ENCODE results near the gene SPOCD1. TPM values are rescaled to one million over a fixed set of nuclear protein-coding genes. Genes with fewer than 3 reads are reported as not detected.

SPOCD1 gene
- total RNA-seq, 1 experiment from 2014 or later: 0.54 TPM

DNA sequence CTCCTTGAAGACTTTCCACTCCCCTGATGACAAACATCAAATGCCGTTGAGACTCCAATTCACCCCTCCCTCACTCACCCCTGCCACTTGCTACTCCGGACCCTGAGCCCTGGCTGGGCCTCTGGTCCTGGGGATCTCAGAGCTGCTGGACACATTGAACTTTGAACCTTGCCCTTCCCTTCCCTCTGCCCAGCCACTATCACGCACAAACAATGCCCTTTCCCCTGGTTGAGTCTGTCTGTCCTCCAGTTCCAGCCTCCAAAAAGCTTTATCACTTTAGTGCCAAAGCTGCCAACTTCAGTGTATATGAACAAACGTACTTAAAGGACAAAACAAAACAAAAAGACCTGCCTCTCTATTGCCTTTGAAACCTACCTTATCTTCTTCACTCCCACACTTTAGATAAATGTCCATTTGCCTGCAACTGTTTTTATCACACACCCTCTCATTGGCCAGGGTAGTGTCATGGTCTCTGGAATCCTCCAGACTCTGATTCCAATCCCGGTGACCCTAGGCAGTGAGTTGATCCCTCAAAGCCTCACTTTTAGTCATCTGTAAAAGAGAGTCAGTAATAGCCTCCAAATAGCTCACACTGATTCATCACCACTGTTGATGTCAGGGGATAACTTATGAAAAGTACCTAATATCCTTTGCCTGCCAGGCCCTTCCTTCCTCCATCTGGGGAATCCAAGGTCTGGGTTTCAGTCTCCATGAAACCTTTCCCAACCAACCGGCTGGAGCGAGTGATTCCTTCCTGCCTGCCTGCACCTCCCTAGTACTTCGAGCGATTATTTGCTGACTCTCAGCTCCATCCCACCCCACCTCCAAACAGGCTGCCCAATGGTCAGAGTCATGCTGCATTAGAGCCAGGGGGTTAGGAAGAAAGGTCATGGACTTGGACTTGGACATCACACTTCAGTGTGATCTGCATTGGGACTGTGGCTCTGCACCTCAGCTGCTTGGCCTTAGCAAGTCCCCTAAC, 15.9 kb upstream of the SPOCD1 start:
- intact Hi-C loops (cut with micrococcal nuclease; ENCODE audit: unreplicated experiment): no loop called here
- ATAC-seq: no peak
- H3K27me3 ChIP-seq (ENCODE audit: control insufficient read depth, insufficient read depth, low read length): no peaks in the 10 kb centered on the region
- no peak for DNase-seq (ENCODE audit: low read depth, low spot score)
- ChIA-PET POLR2A (no interaction called here), CTCF (no interaction called here)
- H3K27ac ChIP-seq (ENCODE audit: low read length): no peak overlapping the region
- no peaks in the 10 kb centered on the region for H3K4me1 ChIP-seq (ENCODE audit: control insufficient read depth, insufficient read depth, low read length)
- H3K4me3 ChIP-seq (ENCODE audit: low read depth in 2 of 2, low read length in 2 of 2): no peak overlapping the region
- TF ChIP-seq TCF7L2 (IDR thresholded peaks at IDR 0.05; ENCODE audit: low read depth, low read length): no peak
- TF ChIP-seq, protein P1, sequence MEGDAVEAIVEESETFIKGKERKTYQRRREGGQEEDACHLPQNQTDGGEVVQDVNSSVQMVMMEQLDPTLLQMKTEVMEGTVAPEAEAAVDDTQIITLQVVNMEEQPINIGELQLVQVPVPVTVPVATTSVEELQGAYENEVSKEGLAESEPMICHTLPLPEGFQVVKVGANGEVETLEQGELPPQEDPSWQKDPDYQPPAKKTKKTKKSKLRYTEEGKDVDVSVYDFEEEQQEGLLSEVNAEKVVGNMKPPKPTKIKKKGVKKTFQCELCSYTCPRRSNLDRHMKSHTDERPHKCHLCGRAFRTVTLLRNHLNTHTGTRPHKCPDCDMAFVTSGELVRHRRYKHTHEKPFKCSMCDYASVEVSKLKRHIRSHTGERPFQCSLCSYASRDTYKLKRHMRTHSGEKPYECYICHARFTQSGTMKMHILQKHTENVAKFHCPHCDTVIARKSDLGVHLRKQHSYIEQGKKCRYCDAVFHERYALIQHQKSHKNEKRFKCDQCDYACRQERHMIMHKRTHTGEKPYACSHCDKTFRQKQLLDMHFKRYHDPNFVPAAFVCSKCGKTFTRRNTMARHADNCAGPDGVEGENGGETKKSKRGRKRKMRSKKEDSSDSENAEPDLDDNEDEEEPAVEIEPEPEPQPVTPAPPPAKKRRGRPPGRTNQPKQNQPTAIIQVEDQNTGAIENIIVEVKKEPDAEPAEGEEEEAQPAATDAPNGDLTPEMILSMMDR (IDR thresholded peaks at IDR 0.05): no peak
- no peak for TF ChIP-seq POLR2AphosphoS5 (IDR thresholded peaks at IDR 0.05; ENCODE audit: low read depth, low read length)
- no peak for TF ChIP-seq SIN3A (IDR thresholded peaks at IDR 0.05; ENCODE audit: borderline replicate concordance, insufficient read depth, low read depth, low read length)
- TF ChIP-seq, protein P2, sequence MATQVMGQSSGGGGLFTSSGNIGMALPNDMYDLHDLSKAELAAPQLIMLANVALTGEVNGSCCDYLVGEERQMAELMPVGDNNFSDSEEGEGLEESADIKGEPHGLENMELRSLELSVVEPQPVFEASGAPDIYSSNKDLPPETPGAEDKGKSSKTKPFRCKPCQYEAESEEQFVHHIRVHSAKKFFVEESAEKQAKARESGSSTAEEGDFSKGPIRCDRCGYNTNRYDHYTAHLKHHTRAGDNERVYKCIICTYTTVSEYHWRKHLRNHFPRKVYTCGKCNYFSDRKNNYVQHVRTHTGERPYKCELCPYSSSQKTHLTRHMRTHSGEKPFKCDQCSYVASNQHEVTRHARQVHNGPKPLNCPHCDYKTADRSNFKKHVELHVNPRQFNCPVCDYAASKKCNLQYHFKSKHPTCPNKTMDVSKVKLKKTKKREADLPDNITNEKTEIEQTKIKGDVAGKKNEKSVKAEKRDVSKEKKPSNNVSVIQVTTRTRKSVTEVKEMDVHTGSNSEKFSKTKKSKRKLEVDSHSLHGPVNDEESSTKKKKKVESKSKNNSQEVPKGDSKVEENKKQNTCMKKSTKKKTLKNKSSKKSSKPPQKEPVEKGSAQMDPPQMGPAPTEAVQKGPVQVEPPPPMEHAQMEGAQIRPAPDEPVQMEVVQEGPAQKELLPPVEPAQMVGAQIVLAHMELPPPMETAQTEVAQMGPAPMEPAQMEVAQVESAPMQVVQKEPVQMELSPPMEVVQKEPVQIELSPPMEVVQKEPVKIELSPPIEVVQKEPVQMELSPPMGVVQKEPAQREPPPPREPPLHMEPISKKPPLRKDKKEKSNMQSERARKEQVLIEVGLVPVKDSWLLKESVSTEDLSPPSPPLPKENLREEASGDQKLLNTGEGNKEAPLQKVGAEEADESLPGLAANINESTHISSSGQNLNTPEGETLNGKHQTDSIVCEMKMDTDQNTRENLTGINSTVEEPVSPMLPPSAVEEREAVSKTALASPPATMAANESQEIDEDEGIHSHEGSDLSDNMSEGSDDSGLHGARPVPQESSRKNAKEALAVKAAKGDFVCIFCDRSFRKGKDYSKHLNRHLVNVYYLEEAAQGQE (IDR thresholded peaks at IDR 0.05; ENCODE audit: insufficient read depth in 1 of 2, low read depth in 2 of 2, low read length in 1 of 2): no peak
- BruUV-seq (replicated peaks): no TSS peak
- no peaks in the 10 kb centered on the region for H3K36me3 ChIP-seq (ENCODE audit: control insufficient read depth, insufficient read depth, low read length)
- no peaks in the 10 kb centered on the region for H3K9me3 ChIP-seq (ENCODE audit: control insufficient read depth, insufficient read depth, low read depth, low read length)
- in situ Hi-C loops (cut with HindIII; ENCODE audit: low pct_unique_long_range_greater_than_20kb, low sequenced_read_pairs): no loop called here

DNA sequence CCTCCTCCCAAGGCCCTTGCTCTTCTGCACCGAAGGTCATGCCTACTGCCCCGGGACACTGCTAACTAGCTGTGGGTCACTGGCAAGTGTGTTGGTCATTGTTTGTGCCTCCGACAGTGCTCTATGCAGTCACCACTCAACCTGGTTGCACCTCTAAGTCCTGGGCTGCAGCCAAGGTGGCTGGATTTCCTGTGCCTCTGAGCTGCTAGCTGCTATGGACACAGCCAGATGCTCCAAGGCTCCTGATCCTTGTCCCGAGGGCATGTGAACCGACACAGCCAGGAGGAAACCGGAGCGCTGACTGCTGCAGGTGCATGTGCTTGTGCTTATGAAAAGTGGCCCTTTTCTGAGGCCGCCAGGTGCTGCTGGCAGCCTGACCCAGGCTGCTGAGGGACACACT, 14.7 kb upstream of the SPOCD1 start:
- H3K9me3 ChIP-seq (ENCODE audit: control insufficient read depth, insufficient read depth, low read depth, low read length): no peaks in the 10 kb centered on the region
- no peak overlapping the region for H3K4me3 ChIP-seq (ENCODE audit: low read depth in 2 of 2, low read length in 2 of 2)
- H3K36me3 ChIP-seq (ENCODE audit: control insufficient read depth, insufficient read depth, low read length): no peaks in the 10 kb centered on the region
- intact Hi-C loops (cut with micrococcal nuclease; ENCODE audit: unreplicated experiment): no loop called here
- H3K27me3 ChIP-seq (ENCODE audit: control insufficient read depth, insufficient read depth, low read length): no peaks in the 10 kb centered on the region
- BruUV-seq (replicated peaks): no TSS peak
- TF ChIP-seq, protein P1 (IDR thresholded peaks at IDR 0.05): no peak
- TF ChIP-seq SIN3A (IDR thresholded peaks at IDR 0.05; ENCODE audit: borderline replicate concordance, insufficient read depth, low read depth, low read length): no peak
- TF ChIP-seq POLR2AphosphoS5 (IDR thresholded peaks at IDR 0.05; ENCODE audit: low read depth, low read length): no peak
- TF ChIP-seq, protein P2 (IDR thresholded peaks at IDR 0.05; ENCODE audit: insufficient read depth in 1 of 2, low read depth in 2 of 2, low read length in 1 of 2): no peak
- no peak for TF ChIP-seq TCF7L2 (IDR thresholded peaks at IDR 0.05; ENCODE audit: low read depth, low read length)
- in situ Hi-C loops (cut with HindIII; ENCODE audit: low pct_unique_long_range_greater_than_20kb, low sequenced_read_pairs): no loop called here
- no peaks in the 10 kb centered on the region for H3K4me1 ChIP-seq (ENCODE audit: control insufficient read depth, insufficient read depth, low read length)
- ATAC-seq: no peak
- CTCF ChIA-PET: no interaction called here
- no peak overlapping the region for H3K27ac ChIP-seq (ENCODE audit: low read length)
- DNase-seq (ENCODE audit: low read depth, low spot score): no peak
- POLR2A ChIA-PET: no interaction called here

Measured in Panc1 (cell line).